ENCODE data around the gene C10orf90. TPM values are rescaled to one million over a fixed set of nuclear protein-coding genes. Genes with fewer than 3 reads are reported as not detected.

C10orf90 gene
- total RNA-seq, 1 donor from 2014 or later: not detected

GRCh38 chr10:126422567-126422966 is 247.9 kb downstream of the C10orf90 start:
- Histone ChIP-seq H3K27ac (no peak overlapping the region), H3K27me3 (ENCODE audit: low read depth) (no peaks in the 10 kb centered on the region), H3K9me3 (peaks cover 11% of the 10 kb centered on the region), H3K36me3 (no peaks in the 10 kb centered on the region), H3K4me1 (no peaks in the 10 kb centered on the region), H3K4me3 (no peak overlapping the region)
- no peak for DNase-seq
- intact Hi-C loops (cut with DNase I): no loop called here
- no peak for ATAC-seq
- no peak for TF ChIP-seq CTCF (IDR thresholded peaks at IDR 0.05)

GRCh38 chr10:126421756-126422256 is 248.7 kb downstream of the C10orf90 start:
- no peaks in the 10 kb centered on the region for H3K4me1 ChIP-seq
- H3K27ac ChIP-seq: no peak overlapping the region
- H3K9me3 ChIP-seq: peaks cover 11% of the 10 kb centered on the region
- H3K4me3 ChIP-seq: no peak overlapping the region
- TF ChIP-seq CTCF (IDR thresholded peaks at IDR 0.05): no peak
- DNase-seq (no peak), ATAC-seq (no peak)
- H3K27me3 ChIP-seq (ENCODE audit: low read depth): no peaks in the 10 kb centered on the region
- intact Hi-C loops (cut with DNase I): no loop called here
- H3K36me3 ChIP-seq: no peaks in the 10 kb centered on the region

GRCh38 chr10:126420567-126421300 is 249.8 kb downstream of the C10orf90 start:
- Histone ChIP-seq H3K4me3 (no peak overlapping the region), H3K9me3 (peaks cover 11% of the 10 kb centered on the region), H3K36me3 (no peaks in the 10 kb centered on the region), H3K4me1 (no peaks in the 10 kb centered on the region), H3K27me3 (ENCODE audit: low read depth) (no peaks in the 10 kb centered on the region), H3K27ac (no peak overlapping the region)
- intact Hi-C loops (cut with DNase I): no loop called here
- DNase-seq (no peak), ATAC-seq (no peak)
- no peak for TF ChIP-seq CTCF (IDR thresholded peaks at IDR 0.05)

- Histone ChIP-seq H3K4me3 (no peak overlapping the region), H3K27me3 (ENCODE audit: low read depth) (no peaks in the 10 kb centered on the region), H3K9me3 (no peaks in the 10 kb centered on the region), H3K27ac (no peak overlapping the region), H3K36me3 (no peaks in the 10 kb centered on the region), H3K4me1 (no peaks in the 10 kb centered on the region)
- DNase-seq (no peak), ATAC-seq (no peak)
- TF ChIP-seq CTCF (IDR thresholded peaks at IDR 0.05): no peak
- intact Hi-C loops (cut with DNase I): no loop called here
Observed at GRCh38 chr10:126417220-126417825, 253.2 kb downstream of the C10orf90 start.

GRCh38 chr10:126409821-126410220 is 260.7 kb downstream of the C10orf90 start:
- ATAC-seq: no peak
- H3K4me1 ChIP-seq: no peaks in the 10 kb centered on the region
- H3K36me3 ChIP-seq: no peaks in the 10 kb centered on the region
- intact Hi-C loops (cut with DNase I): no loop called here
- no peak overlapping the region for H3K27ac ChIP-seq
- TF ChIP-seq CTCF (IDR thresholded peaks at IDR 0.05): no peak
- no peaks in the 10 kb centered on the region for H3K9me3 ChIP-seq
- no peak for DNase-seq
- no peak overlapping the region for H3K4me3 ChIP-seq
- H3K27me3 ChIP-seq (ENCODE audit: low read depth): no peaks in the 10 kb centered on the region

Measured in lower lobe of right lung (tissue), 2 donors.